GM20000 (cell line): ENCODE measurements around the gene GM2A.
A peak's percentile ranks its signal among the peaks of the same experiment; 100 is the strongest.

ENCODE experiments used
- DNase-seq: peaks from one replicate; pipeline ENCODE4 v3.0.0; 2012; ENCODE audit warnings: low spot score
- CTCF ChIP-seq: IDR thresholded peaks from 2 replicates; pipeline ENCODE4 v1.5.1; 2012; ENCODE audit warnings: mild to moderate bottlenecking, control low read depth; ENCODE audit errors: extremely low read depth, missing control alignments

Gene GM2A

DNA sequence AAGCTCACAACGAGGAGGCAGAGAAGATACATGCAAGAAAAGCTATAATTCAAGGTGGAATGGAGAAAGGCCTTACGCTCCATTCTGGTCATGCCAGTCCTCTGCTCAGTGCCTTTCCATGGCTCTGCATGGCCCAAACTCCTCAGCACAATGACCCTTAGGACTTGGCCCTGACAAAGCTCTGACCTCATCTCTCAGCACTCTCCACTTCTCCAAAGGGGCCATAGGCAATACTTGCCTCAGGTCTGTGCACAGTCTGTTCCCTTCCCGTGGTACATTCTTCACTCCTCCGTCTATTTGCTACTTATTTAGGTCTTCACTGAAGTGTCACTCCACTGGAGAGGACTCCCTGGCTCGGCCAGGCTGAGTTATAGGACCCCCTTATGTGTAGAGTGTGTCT lies 25.9 kb downstream of the GM2A start:
- TF ChIP-seq CTCF, result no peak

GRCh38 chr5:151280443-151280842 lies 27.5 kb downstream of the GM2A start:
- no peak for TF ChIP-seq CTCF
- no peak for DNase-seq

More for the DNA sequence above, 25.9 kb downstream of the GM2A start:
- DNase-seq, result no peak

DNA sequence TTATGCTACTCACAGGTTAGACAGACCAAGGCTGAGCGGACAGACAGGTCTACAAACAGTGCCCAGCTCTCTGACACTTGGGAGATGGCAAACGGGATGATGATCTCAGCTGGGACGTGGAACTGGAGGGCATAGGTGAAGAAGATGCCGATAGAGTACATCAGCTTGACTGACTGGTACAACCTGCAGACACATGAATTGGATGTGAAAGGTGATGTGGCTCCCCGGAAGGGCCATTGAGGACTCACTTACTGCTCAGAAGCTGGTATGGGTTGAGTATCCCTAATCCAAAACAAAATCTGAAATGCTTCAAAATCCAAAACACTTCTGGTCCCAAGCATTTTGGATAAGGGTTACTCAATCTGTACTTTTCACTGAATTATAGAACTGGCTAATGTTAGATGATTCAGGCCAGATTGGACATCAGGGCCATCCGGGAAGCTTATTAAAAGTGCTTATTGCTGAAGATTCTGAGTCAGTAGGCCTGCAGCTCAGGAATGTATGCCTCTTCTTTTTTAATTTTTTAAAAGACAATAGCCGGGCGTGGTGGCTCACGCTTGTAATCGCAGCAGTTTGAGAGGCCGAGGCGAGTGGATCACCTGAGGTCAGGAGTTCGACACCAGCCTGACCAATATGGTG lies 28.1 kb downstream of the GM2A start:
- DNase-seq, result no peak
- TF ChIP-seq CTCF, result no peak

DNA sequence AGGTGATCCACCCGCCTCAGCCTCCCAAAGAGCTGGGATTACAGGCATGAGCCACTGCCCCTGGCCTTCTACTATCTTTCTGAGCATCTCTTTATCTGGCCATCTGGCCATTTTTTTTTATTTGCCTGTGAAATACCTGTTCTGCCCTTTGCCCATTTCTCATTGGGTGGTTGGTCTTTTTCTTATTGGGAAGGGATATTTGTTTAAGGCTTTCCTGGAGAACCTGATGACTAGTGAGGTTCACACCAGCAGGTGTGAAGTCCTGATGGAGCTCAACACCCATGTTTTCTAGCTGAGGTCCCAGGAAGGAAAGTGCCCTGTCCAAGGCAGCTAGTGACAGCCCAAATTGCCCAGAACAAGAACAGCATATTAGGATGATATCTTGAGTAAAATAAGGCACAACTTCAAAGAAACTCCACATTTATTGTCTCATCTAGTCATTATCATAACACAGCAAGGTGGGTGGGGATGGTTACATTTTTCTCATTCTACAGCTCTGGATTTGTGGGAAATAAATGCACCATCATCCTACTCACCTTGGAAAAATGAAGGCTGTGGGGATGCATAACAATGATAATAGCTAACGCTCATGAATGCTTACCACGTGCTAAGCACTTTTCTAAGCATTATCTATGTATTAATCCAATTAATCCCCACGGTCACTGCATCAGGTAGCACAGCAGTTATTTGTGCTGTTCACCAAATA lies 30.3 kb downstream of the GM2A start:
- no peak for DNase-seq
- TF ChIP-seq CTCF, result no peak

DNA sequence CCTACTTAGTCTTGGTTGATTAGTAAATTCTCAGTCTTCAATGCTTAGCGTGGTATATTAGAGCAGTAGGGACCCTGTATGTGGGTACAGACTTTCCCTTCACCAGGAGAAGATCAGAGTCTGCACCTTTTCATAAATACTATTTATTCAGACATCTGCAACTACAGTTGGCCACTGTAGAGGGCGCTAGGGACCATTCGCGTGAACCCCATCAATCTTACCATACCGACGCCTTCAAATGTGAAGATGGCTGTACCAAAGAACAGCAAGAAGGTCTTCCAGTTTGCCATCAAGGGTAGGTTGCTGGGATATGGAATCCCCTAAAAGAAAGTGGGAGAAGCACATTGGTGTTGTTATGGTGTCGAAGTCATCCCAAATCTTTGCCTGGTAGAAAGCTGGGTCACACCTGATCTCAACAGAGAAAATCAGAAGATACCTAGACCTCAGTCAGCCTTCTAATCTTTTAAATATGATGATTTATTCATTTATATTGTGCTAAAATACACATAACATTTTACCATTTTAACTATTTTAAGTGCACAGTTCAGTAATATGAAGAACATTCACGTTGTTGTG lies 31.5 kb downstream of the GM2A start:
- peak; percentile 33 for TF ChIP-seq CTCF
- DNase-seq, result no peak

GRCh38 chr5:151285683-151286082 lies 32.7 kb downstream of the GM2A start:
- DNase-seq, result no peak
- TF ChIP-seq CTCF, result no peak

DNA sequence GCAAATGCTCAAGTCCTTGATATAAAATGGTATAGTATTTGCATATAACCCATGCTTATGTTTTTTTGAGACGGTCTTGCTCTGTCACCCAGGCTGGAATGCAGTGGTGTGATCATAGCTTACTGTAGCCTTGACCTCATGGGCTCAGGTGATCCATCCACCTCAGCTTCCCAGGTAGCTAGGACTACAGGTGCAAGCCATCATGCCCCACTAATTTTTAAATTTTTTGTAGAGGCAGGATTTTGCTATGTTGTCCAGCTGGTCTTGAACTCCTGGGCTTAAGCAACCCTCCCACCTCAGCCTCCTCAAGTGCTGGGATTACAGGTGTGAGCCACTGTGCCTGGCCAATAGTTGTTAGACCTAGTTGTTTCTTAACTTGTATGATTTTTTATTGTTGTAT lies 33.3 kb downstream of the GM2A start:
- DNase-seq, result no peak
- no peak for TF ChIP-seq CTCF
